ENCODE data around the gene PCBP2.

PCBP2 gene

GRCh38 chr12:53495903-53496751, 44.2 kb downstream of the PCBP2 start:
- DNase-seq: no peak

- no peak for DNase-seq
Measured at GRCh38 chr12:53496752-53497032, 44.8 kb downstream of the PCBP2 start.

GRCh38 chr12:53497461-53497860, 45.6 kb downstream of the PCBP2 start:
- no peak for DNase-seq

- DNase-seq: no peak
Measured at GRCh38 chr12:53498235-53498630, 46.3 kb downstream of the PCBP2 start.

- DNase-seq: peak; percentile 21 to 36
Measured at GRCh38 chr12:53499266-53500141, 47.6 kb downstream of the PCBP2 start, which contains the start of gene MAP3K12. TSS of gene MAP3K12 (minus strand) at chr12:53499458. CDS start at chr12:53487391, 12,067 bp downstream.

- no peak for DNase-seq
Measured at GRCh38 chr12:53500142-53500775, 48.4 kb downstream of the PCBP2 start.

- peak; percentile 92 for DNase-seq
Measured at GRCh38 chr12:53500776-53501614, 49.1 kb downstream of the PCBP2 start, which contains the start of gene TARBP2. TSS of gene TARBP2 (plus strand) at chr12:53501283. CDS start at chr12:53501409, 126 bp downstream.

- DNase-seq: no peak
Measured at GRCh38 chr12:53501615-53502181, 49.8 kb downstream of the PCBP2 start.

GRCh38 chr12:53502331-53502730, 50.4 kb downstream of the PCBP2 start:
- no peak for DNase-seq

GRCh38 chr12:53502983-53503728, 51.3 kb downstream of the PCBP2 start:
- no peak for DNase-seq

GRCh38 chr12:53504004-53504920, 52.4 kb downstream of the PCBP2 start:
- DNase-seq: no peak

- DNase-seq: no peak
Measured at GRCh38 chr12:53505086-53505485, 53.2 kb downstream of the PCBP2 start.

GRCh38 chr12:53505555-53506449, 53.9 kb downstream of the PCBP2 start:
- no peak for DNase-seq

GRCh38 chr12:53506450-53506785, 54.5 kb downstream of the PCBP2 start:
- no peak for DNase-seq

GRCh38 chr12:53506881-53507602, 55.1 kb downstream of the PCBP2 start, which contains the start of gene NPFF:
TSS of gene NPFF (minus strand) at chr12:53507484. CDS start at chr12:53507474, 10 bp downstream.
- no peak for DNase-seq

- DNase-seq: no peak
Measured at GRCh38 chr12:53507603-53507885, 55.6 kb downstream of the PCBP2 start.

- DNase-seq: peak; percentile 80
Measured at GRCh38 chr12:53508534-53509170, 56.8 kb downstream of the PCBP2 start.

- no peak for DNase-seq
Measured at GRCh38 chr12:53510181-53510812, 58.4 kb downstream of the PCBP2 start.

All from activated CD4-positive, alpha-beta T cell treated with anti-CD3 and anti-CD28 coated beads, Interleukin-2, amount 50 U/mL, for 4 hours (primary cell).